ENCODE data around the gene FA2H. TPM values are rescaled to one million over a fixed set of nuclear protein-coding genes. Genes with fewer than 3 reads are reported as not detected.

FA2H gene
- polyA plus RNA-seq, 3 donors, result not detected

DNA sequence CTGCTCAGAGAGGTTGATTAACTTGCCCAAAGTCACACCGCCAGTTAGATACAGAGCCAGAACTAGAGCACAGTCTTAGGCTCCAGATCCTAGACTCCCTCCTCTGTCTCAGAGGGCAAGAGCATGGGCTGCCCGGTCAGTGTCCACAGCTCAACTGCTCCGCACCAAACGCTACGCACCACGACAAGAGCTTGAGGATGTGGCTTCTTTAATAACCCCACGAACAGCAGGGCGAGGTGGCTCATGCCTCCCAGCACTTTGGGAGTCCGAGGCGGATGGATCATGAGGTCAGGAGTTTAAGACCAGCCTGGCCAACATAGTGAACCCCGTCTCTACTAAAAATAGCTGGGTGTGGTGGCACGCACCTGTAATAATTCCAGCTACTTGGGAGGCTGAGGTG, 21.4 kb downstream of the FA2H start:
- no peak overlapping the region for H3K4me2 ChIP-seq (replicated peaks; ENCODE audit: extremely low read depth, low read length, poor library complexity, severe bottlenecking)
- no peaks in the 10 kb centered on the region for H3K36me3 ChIP-seq (replicated peaks in 1 of 2; ENCODE audit: control insufficient read depth in 1 of 2, insufficient read depth in 2 of 2, low read length in 2 of 2)
- H3K79me2 ChIP-seq (ENCODE audit: insufficient read depth, low read length), result no peaks in the 10 kb centered on the region
- H3K9me3 ChIP-seq (replicated peaks in 1 of 2; ENCODE audit: control insufficient read depth in 1 of 2, insufficient read depth in 1 of 2, low read length in 2 of 2), result no peaks in the 10 kb centered on the region
- no peak overlapping the region for H3K4me3 ChIP-seq (replicated peaks in 1 of 3; ENCODE audit: low read depth in 2 of 3, low read length in 3 of 3)
- no peaks in the 10 kb centered on the region for H3K27me3 ChIP-seq (ENCODE audit: control insufficient read depth in 2 of 2, insufficient read depth in 2 of 2, low read length in 2 of 2)
- DNase-seq, result no peak
- no peak overlapping the region for H3K27ac ChIP-seq (ENCODE audit: low read depth in 1 of 2, low read length in 2 of 2)
- Mint-ChIP-seq H3K27ac (no peak overlapping the region), H3K36me3 (no peaks in the 10 kb centered on the region), H3K9me3 (peaks cover 0 to 2% (median 0%) of the 10 kb centered on the region in 7 donors), H3K4me1 (no peaks in the 10 kb centered on the region), H3K27me3 (ENCODE audit: low read depth in 3 of 3) (peaks cover 3 to 5% (median 3%) of the 10 kb centered on the region in 3 donors), H3K4me3 (no peak overlapping the region)
- intact Hi-C loops (cut with micrococcal nuclease), result no loop called here
- H3K9ac ChIP-seq (ENCODE audit: insufficient read depth, low read length, poor library complexity, severe bottlenecking), result no peak overlapping the region
- no peaks in the 10 kb centered on the region for H4K20me1 ChIP-seq (ENCODE audit: insufficient read depth, low read length)
- no peak overlapping the region for H2AFZ ChIP-seq (ENCODE audit: insufficient read depth, low read depth, low read length, poor library complexity, severe bottlenecking)
- 90% methylated on average over 9 of the region's 12 CpGs for WGBS (ENCODE audit: insufficient coverage)
- TF ChIP-seq, protein P1, sequence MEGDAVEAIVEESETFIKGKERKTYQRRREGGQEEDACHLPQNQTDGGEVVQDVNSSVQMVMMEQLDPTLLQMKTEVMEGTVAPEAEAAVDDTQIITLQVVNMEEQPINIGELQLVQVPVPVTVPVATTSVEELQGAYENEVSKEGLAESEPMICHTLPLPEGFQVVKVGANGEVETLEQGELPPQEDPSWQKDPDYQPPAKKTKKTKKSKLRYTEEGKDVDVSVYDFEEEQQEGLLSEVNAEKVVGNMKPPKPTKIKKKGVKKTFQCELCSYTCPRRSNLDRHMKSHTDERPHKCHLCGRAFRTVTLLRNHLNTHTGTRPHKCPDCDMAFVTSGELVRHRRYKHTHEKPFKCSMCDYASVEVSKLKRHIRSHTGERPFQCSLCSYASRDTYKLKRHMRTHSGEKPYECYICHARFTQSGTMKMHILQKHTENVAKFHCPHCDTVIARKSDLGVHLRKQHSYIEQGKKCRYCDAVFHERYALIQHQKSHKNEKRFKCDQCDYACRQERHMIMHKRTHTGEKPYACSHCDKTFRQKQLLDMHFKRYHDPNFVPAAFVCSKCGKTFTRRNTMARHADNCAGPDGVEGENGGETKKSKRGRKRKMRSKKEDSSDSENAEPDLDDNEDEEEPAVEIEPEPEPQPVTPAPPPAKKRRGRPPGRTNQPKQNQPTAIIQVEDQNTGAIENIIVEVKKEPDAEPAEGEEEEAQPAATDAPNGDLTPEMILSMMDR (IDR thresholded peaks at IDR 0.05), result no peak
- H3K4me1 ChIP-seq (ENCODE audit: control insufficient read depth in 1 of 2, insufficient read depth in 2 of 2, low read length in 2 of 2), result no peaks in the 10 kb centered on the region

DNA sequence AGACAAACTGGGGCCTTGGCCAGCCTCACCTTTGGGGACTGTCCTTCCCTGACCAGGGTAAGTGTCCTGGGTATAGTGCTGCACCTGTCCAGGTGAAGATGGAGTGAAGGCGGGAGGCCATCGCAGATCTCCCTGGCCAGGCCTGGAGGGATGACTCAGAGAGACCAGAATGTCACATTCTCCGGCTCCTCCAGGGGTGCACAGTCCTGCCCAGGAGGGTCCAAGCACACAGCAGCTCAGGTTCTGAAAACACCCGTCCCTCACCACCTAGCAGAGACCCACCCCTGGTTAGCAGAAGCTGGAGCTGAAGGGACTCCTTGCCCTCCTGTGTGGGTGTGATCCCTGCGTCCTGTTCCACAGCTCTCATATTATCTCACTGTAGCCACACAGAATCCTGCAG, 21.9 kb downstream of the FA2H start:
- Histone ChIP-seq H3K4me2 (replicated peaks; ENCODE audit: extremely low read depth, low read length, poor library complexity, severe bottlenecking) (no peak overlapping the region), H3K27ac (ENCODE audit: low read depth in 1 of 2, low read length in 2 of 2) (no peak overlapping the region), H3K9ac (ENCODE audit: insufficient read depth, low read length, poor library complexity, severe bottlenecking) (no peak overlapping the region), H3K4me3 (replicated peaks in 1 of 3; ENCODE audit: low read depth in 2 of 3, low read length in 3 of 3) (no peak overlapping the region), H4K20me1 (ENCODE audit: insufficient read depth, low read length) (no peaks in the 10 kb centered on the region), H3K36me3 (replicated peaks in 1 of 2; ENCODE audit: control insufficient read depth in 1 of 2, insufficient read depth in 2 of 2, low read length in 2 of 2) (no peaks in the 10 kb centered on the region), H2AFZ (ENCODE audit: insufficient read depth, low read depth, low read length, poor library complexity, severe bottlenecking) (no peak overlapping the region), H3K79me2 (ENCODE audit: insufficient read depth, low read length) (no peaks in the 10 kb centered on the region), H3K27me3 (ENCODE audit: control insufficient read depth in 2 of 2, insufficient read depth in 2 of 2, low read length in 2 of 2) (no peaks in the 10 kb centered on the region), H3K9me3 (replicated peaks in 1 of 2; ENCODE audit: control insufficient read depth in 1 of 2, insufficient read depth in 1 of 2, low read length in 2 of 2) (no peaks in the 10 kb centered on the region), H3K4me1 (ENCODE audit: control insufficient read depth in 1 of 2, insufficient read depth in 2 of 2, low read length in 2 of 2) (no peaks in the 10 kb centered on the region)
- no peak for DNase-seq
- Mint-ChIP-seq H3K4me1 (no peaks in the 10 kb centered on the region), H3K36me3 (no peaks in the 10 kb centered on the region), H3K9me3 (peaks cover 0 to 2% (median 0%) of the 10 kb centered on the region in 7 donors), H3K27ac (no peak overlapping the region), H3K4me3 (no peak overlapping the region), H3K27me3 (ENCODE audit: low read depth in 3 of 3) (peaks cover 3 to 5% (median 3%) of the 10 kb centered on the region in 3 donors)
- intact Hi-C loops (cut with micrococcal nuclease), result no loop called here
- TF ChIP-seq, protein P1 (IDR thresholded peaks at IDR 0.05), result no peak
- 91% methylated on average over 4 of the region's 5 CpGs for WGBS (ENCODE audit: insufficient coverage)
